Omental fat pad (tissue), 4 donors: ENCODE data around the gene PLIN4. TPM values are rescaled to one million over a fixed set of nuclear protein-coding genes. Genes with fewer than 3 reads are reported as not detected.

Source experiments
- ATAC-seq: fragments of 150-250 bp; one replicate; pipeline ENCODE4 v1.9.1; 2016; ENCODE audit warnings: mild to moderate bottlenecking, moderate library complexity; ENCODE audit not compliant: low FRiP score
- DNase-seq: peaks from one replicate; pipeline ENCODE4 v3.0.0-alpha.2; 2019; ENCODE audit warnings: low spot score
- CTCF ChIP-seq, 3 donors: fragments of 450-650 bp; IDR thresholded peaks; one replicate each; pipeline ENCODE4 v1.5.1; 2016 to 2017; ENCODE audit warnings: antibody characterized with exemption in 3 of 3, mild to moderate bottlenecking in 3 of 3, moderate library complexity in 2 of 3
- total RNA-seq, 4 donors: library from RNA; depleted of rRNA; stranded (reverse); fragments of >200 nt; gene quantifications; one replicate each; pipeline ENCODE4 v1.1.0, GENCODE V29; 2016

PLIN4 gene
- total RNA-seq, 4 donors from 2014 or later: 183 to 2,054 (median 453) TPM

DNA sequence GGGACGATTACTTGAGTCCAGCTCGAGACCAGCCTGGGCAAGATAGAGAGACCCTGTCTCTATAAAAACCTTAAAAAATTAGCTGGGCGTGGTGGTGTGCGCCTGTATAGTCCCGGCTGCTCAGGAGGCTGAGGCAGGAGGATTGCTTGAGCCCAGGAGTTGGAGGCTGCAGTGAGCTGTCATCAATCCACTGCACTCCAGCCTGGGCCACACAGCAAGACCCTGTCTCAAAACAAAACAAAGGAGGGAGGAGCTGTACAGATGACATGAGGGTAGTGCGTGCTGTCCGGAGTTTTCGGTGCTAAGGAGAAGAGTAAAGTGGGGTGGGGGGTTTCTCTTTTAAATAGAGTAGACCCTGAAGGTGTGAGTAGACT, 23.6 kb downstream of the PLIN4 start:
- TF ChIP-seq CTCF (IDR thresholded peaks at IDR 0.05): no peak
- ATAC-seq: no peak
- no peak for DNase-seq

- ATAC-seq (no peak), DNase-seq (no peak)
- TF ChIP-seq CTCF (IDR thresholded peaks at IDR 0.05): no peak
Measured at GRCh38 chr19:4493929-4494690, 24.2 kb downstream of the PLIN4 start.

- no peak for TF ChIP-seq CTCF (IDR thresholded peaks at IDR 0.05)
- DNase-seq: no peak
- no peak for ATAC-seq
Measured at GRCh38 chr19:4493104-4493928, 25.0 kb downstream of the PLIN4 start.

GRCh38 chr19:4492337-4493103, 25.8 kb downstream of the PLIN4 start:
- TF ChIP-seq CTCF (IDR thresholded peaks at IDR 0.05): no peak
- no peak for ATAC-seq
- no peak for DNase-seq

DNA sequence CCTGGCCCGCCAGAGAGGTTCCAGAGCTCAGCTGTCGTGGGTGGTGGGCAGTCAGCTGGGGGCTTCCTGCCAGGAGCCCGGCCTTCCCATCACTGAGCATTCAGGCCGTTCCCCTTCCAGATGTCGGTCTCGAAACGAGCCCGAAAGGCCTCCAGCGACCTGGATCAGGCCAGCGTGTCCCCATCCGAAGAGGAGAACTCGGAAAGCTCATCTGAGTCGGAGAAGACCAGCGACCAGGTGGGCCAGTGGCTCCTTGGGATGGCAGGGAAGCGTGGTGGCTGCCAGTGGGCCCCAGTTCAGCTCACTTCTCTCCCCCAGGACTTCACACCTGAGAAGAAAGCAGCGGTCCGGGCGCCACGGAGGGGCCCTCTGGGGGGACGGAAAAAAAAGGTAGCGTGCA, 26.8 kb downstream of the PLIN4 start:
- ATAC-seq: no peak
- no peak for TF ChIP-seq CTCF (IDR thresholded peaks at IDR 0.05)
- no peak for DNase-seq

DNA sequence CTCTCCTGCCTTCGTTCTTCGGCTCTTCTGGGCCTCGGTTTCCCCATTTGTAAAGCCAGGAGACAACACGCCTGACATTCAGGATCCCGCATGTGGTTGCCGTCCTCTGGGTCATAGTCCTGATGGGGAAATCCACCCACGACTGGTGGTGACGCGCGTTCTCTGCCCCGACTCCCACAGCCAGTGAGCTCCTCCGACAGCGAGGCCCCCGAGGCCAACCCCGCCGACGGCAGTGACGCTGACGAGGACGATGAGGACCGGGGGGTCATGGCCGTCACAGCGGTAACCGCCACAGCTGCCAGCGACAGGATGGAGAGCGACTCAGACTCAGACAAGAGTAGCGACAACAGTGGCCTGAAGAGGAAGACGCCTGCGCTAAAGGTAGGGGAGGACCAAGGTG, 29.8 kb downstream of the PLIN4 start:
- no peak for ATAC-seq
- no peak for TF ChIP-seq CTCF (IDR thresholded peaks at IDR 0.05)
- DNase-seq: no peak
